ENCODE measurements around the gene RHEX.
"Not testable (repeated sequence)": the region's sequence is repeated elsewhere in the genome, so short reads cannot be mapped to it uniquely, and the experiment has no call there.

Gene RHEX

GRCh38 chr1:206052919-206053610, at the start of gene RHEX:
Gene RHEX (plus strand): TSS chr1:206053173. CDS start chr1:206097829, 44,656 bp downstream.
- not testable (repeated sequence) for DNase-seq

DNA sequence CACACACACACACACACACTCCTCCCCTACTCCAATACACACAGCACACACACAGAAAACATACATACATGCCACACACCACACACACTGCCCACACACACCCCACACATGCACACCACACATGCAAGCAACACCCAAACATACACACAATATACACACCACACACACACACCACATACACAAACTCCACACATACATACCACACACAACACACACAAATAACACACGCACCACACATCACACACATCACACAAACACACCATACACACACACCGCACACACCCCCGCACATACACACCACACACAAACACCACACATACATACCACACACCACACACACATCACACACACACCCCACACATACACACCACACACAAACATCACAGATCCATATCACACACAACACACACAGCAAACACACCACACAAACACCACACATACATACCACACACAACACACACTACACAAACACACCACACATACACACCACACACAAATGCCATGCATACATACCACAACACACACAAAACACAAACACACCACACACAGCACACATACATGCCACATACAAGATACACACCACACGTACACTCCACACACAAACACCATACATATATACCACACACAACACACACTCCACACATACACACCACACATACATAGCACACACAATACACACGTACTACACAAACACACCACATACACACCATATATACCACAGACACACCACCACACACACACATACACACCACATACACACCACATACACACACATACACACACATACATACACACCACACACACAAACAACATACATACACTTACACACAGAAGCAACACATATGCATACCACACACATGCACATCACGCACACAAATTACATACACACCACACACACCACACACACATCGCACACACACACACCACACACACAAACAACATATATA, 48.8 kb upstream of the RHEX start:
- no peak for DNase-seq

DNA sequence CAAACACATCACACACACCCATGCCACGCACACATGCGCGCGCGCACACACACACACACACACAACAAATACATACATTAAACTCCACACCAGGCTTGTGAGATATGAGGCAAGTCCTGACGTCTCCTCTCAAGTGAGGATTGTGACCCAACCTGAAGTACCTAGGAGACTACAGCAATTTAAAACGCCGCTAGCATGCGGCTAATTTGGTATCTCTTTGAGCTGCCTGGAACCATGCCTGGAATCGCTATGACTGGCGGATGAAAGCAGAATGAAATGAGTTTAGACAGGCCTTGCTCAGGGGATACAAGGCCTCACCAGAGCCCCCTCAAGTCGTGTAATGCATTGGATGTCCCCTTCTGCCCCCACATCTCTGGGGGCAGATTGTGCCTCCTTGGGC, 48.1 kb upstream of the RHEX start:
- no peak for DNase-seq

GRCh38 chr1:206005234-206005633, 47.7 kb upstream of the RHEX start:
- DNase-seq, result no peak

GRCh38 chr1:206005778-206006180, 47.2 kb upstream of the RHEX start:
- DNase-seq, result no peak

- no peak for DNase-seq
These were observed 46.0 kb upstream of the RHEX start for GRCh38 chr1:206006946-206007345.

GRCh38 chr1:206010060-206010459, 42.9 kb upstream of the RHEX start:
- DNase-seq, result no peak

DNA sequence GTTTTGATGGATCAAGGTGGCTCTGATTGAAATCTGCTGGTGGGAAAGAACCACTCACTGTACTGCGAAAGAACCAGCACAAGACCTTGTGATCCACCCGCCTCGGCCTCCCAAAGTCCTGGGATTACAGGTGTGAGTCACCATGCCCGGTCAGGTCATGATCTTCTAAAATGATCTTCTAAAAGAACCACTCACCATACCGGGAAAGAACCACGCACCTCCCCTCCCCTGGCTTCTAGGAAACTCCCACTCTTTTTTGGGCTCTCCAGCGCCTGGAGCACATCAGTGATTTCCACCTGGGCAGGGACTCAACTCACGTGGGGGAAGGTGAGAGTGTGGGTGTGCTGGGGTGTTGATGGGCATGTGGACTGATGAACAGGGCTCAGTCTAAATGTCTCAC, 41.9 kb upstream of the RHEX start:
- peak in 1 of 2 experiments; percentile 37 for DNase-seq

DNA sequence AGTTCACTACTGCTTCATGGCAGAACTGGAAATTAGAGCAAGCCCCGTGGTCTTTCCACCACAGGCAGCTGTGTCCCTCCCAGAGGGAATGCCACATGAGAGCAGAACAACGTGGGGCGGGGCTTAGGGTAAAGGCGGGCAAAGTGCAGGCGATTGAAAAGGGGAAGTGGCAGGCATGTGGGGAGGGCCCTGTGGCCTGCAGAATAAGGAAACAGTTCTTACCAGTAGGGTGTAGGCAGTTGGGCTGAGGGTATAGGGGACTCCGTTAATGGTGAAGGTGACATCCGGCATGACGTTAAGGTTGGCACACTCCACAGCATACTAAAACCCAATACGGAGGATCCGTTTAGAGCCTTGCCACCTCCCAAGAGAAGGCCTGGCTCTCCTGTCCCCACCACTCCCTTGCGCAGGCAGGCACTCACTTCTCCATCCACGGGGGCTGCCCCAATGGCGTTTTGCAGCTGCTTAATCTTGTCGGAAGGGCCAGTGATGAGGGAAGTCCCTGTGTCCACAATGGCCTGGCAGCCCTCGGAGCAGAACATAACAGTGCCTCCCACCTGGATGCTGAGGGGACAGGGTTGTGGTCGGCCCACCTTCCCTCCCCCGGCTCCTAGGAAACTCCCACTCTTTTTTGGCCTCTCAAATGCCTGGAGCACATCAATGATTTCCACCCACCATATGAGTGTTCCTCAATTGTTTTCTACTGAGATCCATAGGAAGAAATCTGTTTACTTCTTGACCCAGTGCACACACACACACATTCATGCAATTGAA, 40.7 kb upstream of the RHEX start:
- DNase-seq, result peak; percentile 43 to 47

- DNase-seq, result no peak
These were observed 39.8 kb upstream of the RHEX start for GRCh38 chr1:206013026-206013795.

- no peak for DNase-seq
These were observed 38.4 kb upstream of the RHEX start for GRCh38 chr1:206014601-206015000.

DNA sequence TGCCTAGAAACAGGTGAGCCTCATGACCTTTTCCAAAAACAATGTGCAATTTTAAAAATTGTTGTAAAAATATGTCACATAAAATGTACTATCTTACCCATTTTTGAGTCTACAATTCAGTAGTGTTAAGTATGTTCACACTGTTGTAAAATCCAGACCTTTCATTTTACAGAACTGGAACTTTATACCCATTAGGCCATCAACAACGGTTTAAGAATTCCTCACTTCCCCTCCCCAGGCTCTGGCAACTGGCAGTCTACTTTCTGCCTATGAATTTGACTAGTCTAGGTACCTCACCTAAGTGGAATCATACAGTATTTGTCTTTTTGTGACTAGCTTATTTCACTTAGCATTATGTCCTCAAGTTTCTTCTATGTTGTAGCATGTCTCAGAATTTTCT, 37.9 kb upstream of the RHEX start:
- no peak for DNase-seq

- no peak for DNase-seq
These were observed 32.5 kb upstream of the RHEX start for GRCh38 chr1:206020393-206021007.

GRCh38 chr1:206021008-206021625, 31.9 kb upstream of the RHEX start:
- DNase-seq, result no peak

- DNase-seq, result no peak
These were observed 31.2 kb upstream of the RHEX start for GRCh38 chr1:206021626-206022365.

DNA sequence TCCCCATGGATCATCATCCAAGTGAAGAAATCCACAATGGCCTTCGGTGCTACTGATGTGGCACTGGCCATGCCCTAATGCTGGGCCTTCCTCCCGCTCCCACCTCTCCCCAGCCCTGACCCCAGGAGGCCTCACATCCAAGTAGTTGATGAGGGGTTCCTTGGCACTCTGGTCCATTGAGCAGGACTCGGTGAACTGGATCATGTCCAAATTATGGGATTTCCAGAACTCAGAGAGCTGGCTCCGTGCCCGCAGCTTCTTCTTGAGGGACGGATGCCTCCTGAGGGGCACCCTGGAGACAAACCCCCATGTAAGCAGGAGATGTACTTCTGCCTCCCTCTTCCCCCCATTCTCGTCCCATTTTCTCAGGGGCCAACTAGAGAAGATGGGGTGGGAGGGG, 30.2 kb upstream of the RHEX start:
- no peak for DNase-seq

GRCh38 chr1:206023695-206024094, 29.3 kb upstream of the RHEX start, which contains the start of gene CTSE:
Gene CTSE (minus strand): TSS chr1:206023895. CDS start chr1:206023791, 104 bp downstream.
- DNase-seq, result no peak

DNA sequence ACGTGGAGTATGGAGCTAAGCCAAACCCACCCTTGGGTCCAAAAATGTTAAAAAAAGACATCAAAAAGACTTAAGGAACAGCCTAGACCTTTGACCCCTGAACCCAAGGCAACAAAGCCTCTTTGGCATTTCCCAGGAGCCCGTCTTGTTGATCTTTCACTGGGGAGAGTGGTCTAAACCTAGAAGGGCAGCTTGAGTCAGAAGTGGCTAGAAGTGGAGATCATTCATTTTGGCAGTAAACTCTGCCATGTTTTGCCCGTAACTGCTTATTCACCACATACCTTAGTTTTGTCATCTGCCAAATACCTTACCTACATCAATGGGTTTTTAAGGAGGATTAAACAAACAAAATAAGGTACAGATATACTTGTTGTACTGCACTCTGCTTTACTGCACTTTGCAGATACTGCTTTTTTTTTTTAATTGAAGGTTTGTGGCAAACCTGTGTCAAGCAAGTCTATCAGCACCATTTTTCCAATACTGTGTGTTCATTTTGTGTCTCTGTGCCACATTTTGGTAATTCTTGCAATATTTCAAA, 27.6 kb upstream of the RHEX start:
- DNase-seq, result no peak

DNA sequence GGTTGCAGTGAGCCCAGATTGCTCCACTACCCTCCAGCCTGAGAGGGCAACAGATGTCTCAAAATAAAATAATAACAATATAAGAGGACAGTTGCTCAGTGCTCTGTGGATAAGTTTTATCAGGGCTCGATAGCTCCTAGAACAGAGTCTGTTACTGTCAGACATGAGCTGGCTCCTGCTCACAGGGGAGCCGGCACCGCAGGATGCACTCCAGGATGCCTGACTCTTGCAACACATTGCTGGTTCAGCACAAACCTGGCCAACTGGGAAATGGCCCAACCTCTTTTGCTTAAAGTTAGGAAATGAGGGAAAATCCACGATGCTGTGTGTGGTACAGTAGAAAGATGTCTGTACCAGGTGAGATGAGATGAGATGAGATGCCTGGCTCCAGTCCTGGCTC, 23.5 kb upstream of the RHEX start:
- no peak for DNase-seq

DNA sequence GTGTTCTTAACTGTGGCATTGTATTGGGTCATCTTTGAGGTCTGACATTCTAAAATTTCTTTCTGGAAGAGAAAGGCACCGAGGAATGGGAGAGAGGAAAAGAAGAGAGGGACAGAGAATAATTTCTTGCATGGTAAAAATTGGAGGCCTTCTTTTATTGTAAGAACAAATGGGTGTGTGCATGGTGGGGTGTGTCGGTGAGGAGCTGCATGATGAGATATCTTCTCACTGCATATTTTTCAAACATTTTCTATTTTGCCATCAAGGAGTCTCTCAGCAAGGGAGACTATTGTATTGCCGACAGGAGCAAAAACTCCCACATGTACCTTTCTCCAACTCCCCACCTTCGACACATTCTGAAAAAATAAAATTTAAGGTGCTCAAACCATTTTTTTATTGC, 22.8 kb upstream of the RHEX start:
- DNase-seq, result no peak

Measured in activated T-cell treated with anti-CD3 and anti-CD28 coated beads, Interleukin-2, amount 50 U/mL, for 48 hours (primary cell).